Hepatocyte (in vitro differentiated cells): Measurements from ENCODE around the gene DSTYK. TPM values are rescaled to one million over a fixed set of nuclear protein-coding genes. Genes with fewer than 3 reads are reported as not detected.

ENCODE experiments used
- DNase-seq: peaks from one replicate; pipeline ENCODE4 v3.0.0-alpha.2; 2016; ENCODE audit warnings: low spot score
- H2AFZ ChIP-seq: fragments of 200-600 bp; sonication (generic); 2 replicates; pipeline ENCODE4 v1.6.0; 2016; ENCODE audit warnings: antibody characterized with exemption, mild to moderate bottlenecking
- H3K27ac ChIP-seq: fragments of 200-600 bp; sonication (generic); 2 replicates; pipeline ENCODE4 v1.5.1; 2016; ENCODE audit warnings: mild to moderate bottlenecking
- H3K27me3 ChIP-seq: fragments of 200-600 bp; sonication (generic); 2 replicates; pipeline ENCODE4 v1.6.1; 2016
- H3K36me3 ChIP-seq: fragments of 200-600 bp; sonication (generic); replicated peaks from 2 replicates; pipeline ENCODE4 v1.5.1; 2016; ENCODE audit warnings: low read depth; ENCODE audit not compliant: insufficient read depth
- H3K4me1 ChIP-seq: fragments of 200-600 bp; sonication (generic); 2 replicates; pipeline ENCODE4 v1.5.1; 2016; ENCODE audit warnings: mild to moderate bottlenecking, moderate library complexity; ENCODE audit not compliant: insufficient read depth
- H3K4me2 ChIP-seq: fragments of 200-600 bp; sonication (generic); 2 replicates; pipeline ENCODE4 v1.6.0; 2016
- H3K4me3 ChIP-seq: fragments of 200-600 bp; sonication (generic); 2 replicates; pipeline ENCODE4 v1.5.1; 2016; ENCODE audit warnings: mild to moderate bottlenecking
- H3K79me2 ChIP-seq: fragments of 200-600 bp; sonication (generic); 2 replicates; pipeline ENCODE4 v1.6.0; 2017; ENCODE audit warnings: mild to moderate bottlenecking
- H3K9me2 ChIP-seq: fragments of 200-600 bp; sonication (generic); replicated peaks from 2 replicates; pipeline ENCODE4 v1.6.0; 2017; ENCODE audit warnings: mild to moderate bottlenecking; ENCODE audit not compliant: insufficient read depth
- H3K9me3 ChIP-seq: fragments of 200-600 bp; sonication (generic); 2 replicates; pipeline ENCODE4 v1.5.1; 2016; ENCODE audit warnings: low read depth, mild to moderate bottlenecking
- H4K20me1 ChIP-seq: fragments of 200-600 bp; sonication (generic); 2 replicates; pipeline ENCODE4 v1.6.0; 2016; ENCODE audit warnings: mild to moderate bottlenecking; ENCODE audit not compliant: insufficient read depth, poor library complexity, severe bottlenecking
- EZH2 ChIP-seq: fragments of 200-600 bp; sonication (generic); IDR thresholded peaks from 2 replicates; pipeline ENCODE4 v1.6.1; 2016; ENCODE audit warnings: antibody characterized with exemption, mild to moderate bottlenecking, borderline replicate concordance
- EZH2phosphoT487 ChIP-seq: fragments of 200-600 bp; sonication (generic); IDR thresholded peaks from one replicate; pipeline ENCODE4 v1.6.1; 2018; ENCODE audit warnings: antibody characterized with exemption, mild to moderate bottlenecking, low read depth, moderate library complexity; ENCODE audit not compliant: unreplicated experiment, severe bottlenecking
- WGBS: methylation state at CpG from one replicate; pipeline ENCODE4 v1.1.6; 2016; ENCODE audit warnings: low lambda C conversion rate; ENCODE audit errors: missing lambda C conversion rate; 5-methylcytosine and 5-hydroxymethylcytosine counted together
- polyA plus RNA-seq: library from polyadenylated mRNA; unstranded; fragments of >200 nt; fragmentation: Nextera tagmentation; extraction: Ambion mirVana; gene quantifications from 2 replicates; pipeline ENCODE4 v1.2.1, GENCODE V29; 2016
- total RNA-seq: library from RNA; depleted of rRNA; stranded (reverse); fragments of >200 nt; gene quantifications from 2 replicates; pipeline ENCODE4 v1.2.3, GENCODE V29; 2014
- TF ChIP-seq, protein P1 (sequence below): fragments of 200-600 bp; sonication (generic); IDR thresholded peaks from 2 replicates; pipeline ENCODE4 v1.5.1; 2016; ENCODE audit warnings: antibody characterized with exemption, mild to moderate bottlenecking; ENCODE audit not compliant: poor library complexity

Gene DSTYK
- total and polyA plus RNA-seq, 2 experiments from 2014 or later: 7.7 to 11.0 TPM

DNA sequence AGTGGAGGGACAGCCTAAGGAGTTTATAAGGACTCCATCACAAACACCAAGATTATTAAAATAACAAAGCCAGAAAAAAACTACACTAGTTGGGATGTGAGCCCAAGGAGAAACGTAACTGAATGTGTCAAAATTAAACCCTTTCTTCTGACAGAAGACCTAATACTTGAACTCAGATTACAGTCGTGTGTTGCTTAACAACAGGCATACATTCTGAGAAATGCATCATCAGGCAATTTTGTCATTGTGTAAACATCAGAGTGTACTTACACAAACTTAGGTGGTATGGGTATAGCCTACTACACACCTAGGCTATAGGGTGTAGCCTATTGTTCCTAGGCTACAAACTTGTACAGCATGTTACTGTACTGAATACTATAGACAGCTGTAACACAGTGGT lies 23.4 kb downstream of the DSTYK start:
- DNase-seq: no peak
- no peaks in the 10 kb centered on the region for H4K20me1 ChIP-seq
- H3K9me2 ChIP-seq: no peaks in the 10 kb centered on the region
- no peaks in the 10 kb centered on the region for H3K9me3 ChIP-seq
- H3K4me2 ChIP-seq: no peak overlapping the region
- H3K27me3 ChIP-seq: no peaks in the 10 kb centered on the region
- TF ChIP-seq EZH2phosphoT487 (no peak), EZH2 (no peak)
- TF ChIP-seq, protein P1, sequence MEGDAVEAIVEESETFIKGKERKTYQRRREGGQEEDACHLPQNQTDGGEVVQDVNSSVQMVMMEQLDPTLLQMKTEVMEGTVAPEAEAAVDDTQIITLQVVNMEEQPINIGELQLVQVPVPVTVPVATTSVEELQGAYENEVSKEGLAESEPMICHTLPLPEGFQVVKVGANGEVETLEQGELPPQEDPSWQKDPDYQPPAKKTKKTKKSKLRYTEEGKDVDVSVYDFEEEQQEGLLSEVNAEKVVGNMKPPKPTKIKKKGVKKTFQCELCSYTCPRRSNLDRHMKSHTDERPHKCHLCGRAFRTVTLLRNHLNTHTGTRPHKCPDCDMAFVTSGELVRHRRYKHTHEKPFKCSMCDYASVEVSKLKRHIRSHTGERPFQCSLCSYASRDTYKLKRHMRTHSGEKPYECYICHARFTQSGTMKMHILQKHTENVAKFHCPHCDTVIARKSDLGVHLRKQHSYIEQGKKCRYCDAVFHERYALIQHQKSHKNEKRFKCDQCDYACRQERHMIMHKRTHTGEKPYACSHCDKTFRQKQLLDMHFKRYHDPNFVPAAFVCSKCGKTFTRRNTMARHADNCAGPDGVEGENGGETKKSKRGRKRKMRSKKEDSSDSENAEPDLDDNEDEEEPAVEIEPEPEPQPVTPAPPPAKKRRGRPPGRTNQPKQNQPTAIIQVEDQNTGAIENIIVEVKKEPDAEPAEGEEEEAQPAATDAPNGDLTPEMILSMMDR: no peak
- H3K36me3 ChIP-seq: no peaks in the 10 kb centered on the region
- peaks cover 14% of the 10 kb centered on the region for H3K4me1 ChIP-seq
- H2AFZ ChIP-seq: no peak overlapping the region
- H3K4me3 ChIP-seq: no peak overlapping the region
- peaks cover 65% of the 10 kb centered on the region for H3K79me2 ChIP-seq
- no peak overlapping the region for H3K27ac ChIP-seq
- 75% methylated on average over 2 of the region's 2 CpGs for WGBS

DNA sequence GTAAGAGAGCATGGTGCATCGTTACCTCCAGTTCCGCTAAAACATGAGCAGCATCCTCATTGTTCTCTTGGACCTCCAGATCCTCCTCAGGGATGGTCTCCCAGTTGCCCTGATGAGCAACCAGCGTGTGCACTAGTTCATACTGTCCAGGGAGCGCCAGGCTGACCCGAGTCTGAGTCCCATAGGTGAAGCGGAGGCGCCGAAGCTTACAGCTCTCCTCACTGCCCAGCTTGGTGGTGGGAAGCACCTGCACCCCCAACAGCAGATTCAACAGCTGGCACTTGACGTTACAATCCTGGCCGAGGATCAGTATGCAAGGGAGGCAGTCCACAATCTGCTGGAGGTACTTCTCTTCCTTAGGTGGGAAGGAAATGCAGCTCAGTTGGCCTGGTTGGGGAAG lies 24.1 kb downstream of the DSTYK start:
- no peak overlapping the region for H3K4me3 ChIP-seq
- no peaks in the 10 kb centered on the region for H3K27me3 ChIP-seq
- no peak overlapping the region for H2AFZ ChIP-seq
- no peaks in the 10 kb centered on the region for H3K9me2 ChIP-seq
- H3K79me2 ChIP-seq: peaks cover 61% of the 10 kb centered on the region
- no peaks in the 10 kb centered on the region for H3K36me3 ChIP-seq
- no peak for DNase-seq
- H3K4me2 ChIP-seq: no peak overlapping the region
- 98% methylated on average over 10 of the region's 10 CpGs for WGBS
- H3K9me3 ChIP-seq: no peaks in the 10 kb centered on the region
- no peak overlapping the region for H3K27ac ChIP-seq
- H3K4me1 ChIP-seq: peaks cover 14% of the 10 kb centered on the region
- H4K20me1 ChIP-seq: no peaks in the 10 kb centered on the region
- TF ChIP-seq, protein P1: no peak
- TF ChIP-seq EZH2phosphoT487 (no peak), EZH2 (no peak)

DNA sequence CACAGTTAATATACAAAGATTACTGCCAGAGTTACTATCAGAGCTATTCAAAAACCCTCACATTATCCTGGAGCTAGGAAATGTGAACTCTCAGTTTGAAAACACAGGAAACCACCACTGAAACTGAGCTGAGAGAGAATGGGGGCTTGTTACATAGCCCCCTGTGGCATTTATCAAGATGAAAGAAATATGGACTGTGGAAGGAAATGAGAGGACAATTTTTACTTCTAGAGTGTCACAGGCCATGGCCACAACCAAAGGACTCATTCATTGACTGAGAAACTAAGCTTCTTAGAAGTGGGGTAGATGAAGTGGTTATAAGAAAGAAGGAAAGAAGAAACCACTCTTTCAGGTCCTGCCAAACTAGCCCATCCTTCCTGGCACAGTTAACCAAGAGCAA lies 25.3 kb downstream of the DSTYK start:
- Histone ChIP-seq H3K9me3 (no peaks in the 10 kb centered on the region), H3K27ac (no peak overlapping the region), H2AFZ (no peak overlapping the region), H3K27me3 (no peaks in the 10 kb centered on the region), H3K4me2 (no peak overlapping the region), H4K20me1 (no peaks in the 10 kb centered on the region), H3K9me2 (no peaks in the 10 kb centered on the region), H3K79me2 (peaks cover 57% of the 10 kb centered on the region), H3K4me1 (peaks cover 6% of the 10 kb centered on the region), H3K4me3 (no peak overlapping the region), H3K36me3 (no peaks in the 10 kb centered on the region)
- DNase-seq: no peak
- TF ChIP-seq, protein P1: no peak
- TF ChIP-seq EZH2phosphoT487 (no peak), EZH2 (no peak)

DNA sequence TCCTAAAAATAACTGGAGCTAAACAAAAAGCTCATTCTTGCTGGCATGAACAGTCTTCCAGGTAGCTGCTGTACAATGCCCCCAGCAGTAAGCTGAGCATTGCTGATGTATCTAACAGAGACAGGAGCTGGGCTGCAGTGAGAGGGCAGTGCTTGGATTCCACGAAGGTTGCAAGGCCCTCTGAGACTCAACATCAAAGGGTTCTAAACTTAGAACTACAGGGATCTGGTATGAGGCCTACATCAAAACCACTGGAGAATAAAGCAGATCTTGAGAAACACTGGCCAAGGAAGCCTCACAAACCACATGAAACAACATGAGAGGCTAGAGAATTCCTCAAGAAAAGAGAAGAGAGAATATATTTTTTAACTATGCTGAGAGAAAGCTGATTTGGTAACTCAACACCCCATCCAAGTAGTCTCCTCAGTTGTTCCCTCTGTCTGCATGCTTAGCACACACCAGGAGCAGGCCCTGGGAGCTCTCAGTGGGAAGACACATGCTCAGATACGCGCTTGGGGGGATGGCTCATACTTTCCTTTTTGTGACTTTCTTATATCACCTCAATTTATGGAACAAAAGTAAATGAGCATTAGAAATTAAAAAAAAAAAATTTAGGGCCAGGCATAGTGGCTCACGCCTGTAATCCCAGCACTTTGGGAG lies 27.7 kb downstream of the DSTYK start:
- Histone ChIP-seq H2AFZ (no peak overlapping the region), H3K79me2 (peaks cover 36% of the 10 kb centered on the region), H4K20me1 (no peaks in the 10 kb centered on the region), H3K36me3 (no peaks in the 10 kb centered on the region), H3K9me3 (no peaks in the 10 kb centered on the region), H3K4me2 (no peak overlapping the region), H3K4me1 (no peaks in the 10 kb centered on the region), H3K27ac (peak overlapping the region; percentile 2), H3K27me3 (no peaks in the 10 kb centered on the region), H3K9me2 (no peaks in the 10 kb centered on the region), H3K4me3 (no peak overlapping the region)
- no peak for TF ChIP-seq EZH2phosphoT487
- TF ChIP-seq, protein P1: no peak
- no peak for TF ChIP-seq EZH2
- whole genome bisulfite sequencing: 52% methylated on average over 4 of the region's 4 CpGs
- DNase-seq: no peak
